Measurements from ENCODE around the gene FREM2.

Gene FREM2

GRCh38 chr13:38687246-38688229 is 661 bp downstream of the FREM2 start:
- DNase-seq (ENCODE audit: low read depth) = no peak

GRCh38 chr13:38688674-38689073 is 1.8 kb downstream of the FREM2 start:
- DNase-seq (ENCODE audit: low read depth) = no peak

DNA sequence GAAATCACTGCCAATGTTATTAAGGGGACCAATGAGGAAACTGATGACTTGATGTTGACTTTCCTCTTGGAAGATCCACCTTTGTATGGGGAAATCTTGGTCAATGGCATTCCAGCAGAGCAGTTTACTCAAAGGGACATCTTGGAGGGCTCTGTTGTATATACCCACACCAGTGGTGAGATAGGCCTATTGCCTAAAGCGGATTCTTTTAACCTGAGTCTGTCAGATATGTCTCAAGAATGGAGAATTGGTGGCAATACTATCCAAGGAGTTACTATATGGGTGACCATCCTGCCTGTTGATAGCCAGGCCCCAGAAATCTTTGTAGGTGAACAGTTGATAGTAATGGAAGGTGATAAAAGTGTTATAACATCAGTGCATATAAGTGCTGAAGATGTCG is 3.4 kb downstream of the FREM2 start:
- no peak for DNase-seq (ENCODE audit: low read depth)

DNA sequence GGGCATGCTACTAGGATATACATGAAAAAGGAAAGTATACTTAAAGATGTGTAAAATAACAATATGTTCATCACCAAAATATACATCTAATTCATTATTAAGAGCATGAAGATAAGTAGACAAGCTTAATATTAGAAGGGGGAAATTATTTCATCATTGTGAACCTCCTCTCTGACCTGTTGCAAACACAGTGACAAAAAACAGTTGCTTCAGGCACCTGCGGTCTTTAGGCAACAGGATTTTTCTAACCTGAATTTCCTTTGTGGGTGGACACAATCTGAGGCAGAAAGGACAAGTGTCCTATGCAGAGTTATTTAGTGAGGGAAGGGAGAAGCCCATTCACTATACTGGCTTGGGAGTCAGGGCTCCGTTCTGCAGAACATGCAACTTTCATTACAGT is 6.3 kb downstream of the FREM2 start:
- no peak for DNase-seq (ENCODE audit: low read depth)

- no peak for DNase-seq (ENCODE audit: low read depth)
Measured at GRCh38 chr13:38693641-38694040, 6.8 kb downstream of the FREM2 start.

- no peak for DNase-seq (ENCODE audit: low read depth)
Measured at GRCh38 chr13:38697197-38697596, 10.3 kb downstream of the FREM2 start.

GRCh38 chr13:38697628-38698333 is 10.9 kb downstream of the FREM2 start:
- no peak for DNase-seq (ENCODE audit: low read depth)

DNA sequence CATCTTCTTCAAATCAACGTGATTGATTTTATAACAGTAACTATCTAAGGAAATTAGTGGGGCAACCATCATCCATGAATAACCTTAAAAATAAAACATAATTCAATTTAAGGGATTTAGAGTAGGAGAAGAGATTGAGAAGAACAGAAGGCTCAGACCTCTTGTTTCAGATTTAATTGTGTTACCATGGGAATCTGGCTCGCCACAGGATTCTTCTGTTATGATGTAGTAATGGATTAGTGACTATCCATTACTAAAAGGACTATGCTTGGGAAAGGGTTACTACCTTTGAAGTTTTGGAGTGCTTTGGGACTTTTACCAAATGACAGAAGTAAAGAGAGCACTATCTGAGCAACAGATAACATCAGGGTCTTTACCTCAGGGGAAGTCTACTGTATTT is 13.2 kb downstream of the FREM2 start:
- DNase-seq (ENCODE audit: low read depth) = no peak

- DNase-seq (ENCODE audit: low read depth) = no peak
Measured at GRCh38 chr13:38702669-38703068, 15.8 kb downstream of the FREM2 start.

DNA sequence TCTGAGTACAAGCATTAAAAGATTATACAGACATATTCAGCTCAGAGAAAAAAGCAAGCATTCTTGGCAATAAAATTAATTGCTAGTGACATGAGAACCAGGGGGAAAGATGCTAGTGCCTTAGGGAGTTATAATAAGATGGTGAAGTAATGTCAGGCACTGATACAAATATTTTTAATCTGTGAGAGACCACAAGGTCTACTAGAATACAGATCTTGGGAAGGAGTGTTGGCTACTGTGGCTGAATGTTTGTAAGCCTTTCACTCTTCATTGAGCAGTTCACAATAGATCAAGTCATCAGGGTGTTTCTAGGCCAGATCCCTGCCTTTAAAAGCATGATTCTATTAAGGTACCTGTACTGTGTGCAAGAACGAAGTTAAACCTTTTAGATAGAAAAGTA is 16.4 kb downstream of the FREM2 start:
- DNase-seq (ENCODE audit: low read depth) = no peak

- DNase-seq (ENCODE audit: low read depth) = no peak
Measured at GRCh38 chr13:38705365-38705764, 18.5 kb downstream of the FREM2 start.

DNA sequence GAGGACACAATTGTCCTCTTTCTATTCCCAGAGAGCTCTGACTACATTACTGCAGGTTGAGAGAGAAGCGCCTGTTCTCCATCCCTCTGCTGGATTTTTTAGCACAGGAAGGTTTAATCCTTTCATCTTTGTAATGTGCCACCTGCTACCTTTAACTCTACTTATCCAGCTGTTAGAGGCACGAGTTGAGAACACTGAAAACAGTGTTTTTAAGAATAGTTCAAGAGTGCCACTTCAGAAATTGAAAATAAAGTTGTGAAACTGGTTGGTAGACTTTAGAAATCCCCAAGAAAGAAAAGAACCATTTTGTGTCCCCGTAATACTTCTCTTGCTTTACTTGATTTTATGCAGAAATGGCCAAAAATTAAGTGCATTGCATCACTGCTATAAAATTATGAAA is 20.6 kb downstream of the FREM2 start:
- no peak for DNase-seq (ENCODE audit: low read depth)

DNA sequence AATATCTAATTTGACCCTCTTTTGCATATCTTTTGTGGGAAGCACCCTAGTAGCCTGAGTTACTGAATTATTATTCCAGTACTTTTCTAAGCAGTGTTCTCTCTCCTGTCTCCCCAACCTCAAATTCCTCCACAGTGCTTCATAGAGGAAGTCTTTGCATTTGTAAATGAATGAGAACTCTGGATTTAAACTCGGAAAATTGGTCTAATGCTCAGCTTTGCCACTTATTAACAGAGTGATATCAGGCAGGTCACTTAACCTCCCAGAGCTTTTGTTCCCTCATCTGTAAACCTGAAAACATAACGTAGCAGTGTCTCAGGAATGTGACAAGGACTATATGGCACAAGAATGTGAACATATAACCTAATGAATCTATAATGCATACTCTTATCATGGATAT is 26.2 kb downstream of the FREM2 start:
- DNase-seq (ENCODE audit: low read depth) = no peak

GRCh38 chr13:38718374-38718773 is 31.5 kb downstream of the FREM2 start:
- no peak for DNase-seq (ENCODE audit: low read depth)

DNA sequence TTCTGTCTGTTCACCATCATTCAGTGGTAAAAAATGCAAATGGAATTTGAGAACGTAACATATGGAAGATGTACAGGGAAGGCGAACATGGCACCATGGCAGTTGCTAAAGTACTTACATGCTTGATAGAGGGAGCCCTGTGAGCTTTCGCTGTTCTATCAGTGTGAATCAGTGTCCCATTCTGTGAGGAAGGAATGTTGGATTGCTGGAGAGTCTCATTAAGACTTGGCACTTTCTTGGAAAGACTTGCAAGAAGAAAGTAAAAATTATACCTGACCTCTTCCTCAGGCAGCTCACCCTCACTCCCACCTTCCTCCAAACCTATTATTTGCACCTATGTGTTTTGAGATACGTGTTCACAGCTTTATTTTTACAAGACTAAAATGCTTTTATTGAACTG is 43.5 kb downstream of the FREM2 start:
- DNase-seq (ENCODE audit: low read depth) = no peak

GRCh38 chr13:38733146-38733545 is 46.3 kb downstream of the FREM2 start:
- DNase-seq (ENCODE audit: low read depth) = no peak

DNA sequence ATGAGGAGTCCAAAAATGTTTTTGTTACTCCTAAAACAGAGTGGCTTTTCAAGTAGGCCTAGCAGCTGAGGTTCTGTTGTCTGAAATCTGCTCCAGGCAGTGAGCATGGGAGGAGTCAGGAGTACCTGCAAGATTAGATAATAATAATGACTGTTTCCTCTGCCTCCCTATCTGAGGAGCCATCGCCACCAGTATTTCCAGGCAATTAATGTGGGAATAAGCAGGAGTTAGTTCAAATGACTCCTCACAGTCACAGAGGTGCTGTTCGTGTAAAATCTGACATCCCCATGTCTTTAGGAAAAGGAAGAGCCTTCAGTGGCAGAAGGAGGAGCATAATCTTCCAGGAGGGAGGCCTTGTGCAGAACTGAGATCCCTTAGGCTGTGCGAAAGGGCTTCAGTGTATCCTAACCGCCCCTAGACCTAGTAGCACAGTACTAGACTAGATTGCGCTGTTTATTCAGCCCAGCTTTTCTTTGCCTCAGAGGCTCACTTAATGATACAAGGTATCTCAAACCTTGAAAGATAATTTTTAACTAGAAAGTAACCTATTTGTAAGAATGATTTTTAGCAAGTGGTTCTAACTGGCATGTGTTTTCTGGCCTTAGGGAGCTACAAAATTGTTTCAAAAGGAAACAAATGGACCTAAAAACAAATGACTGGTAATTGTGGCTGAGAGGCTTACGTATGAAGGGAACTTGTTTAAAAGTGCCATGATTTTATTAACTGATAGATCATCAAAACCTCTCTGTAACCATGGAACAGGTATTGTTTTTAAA is 49.0 kb downstream of the FREM2 start:
- no peak for DNase-seq (ENCODE audit: low read depth)

DNA sequence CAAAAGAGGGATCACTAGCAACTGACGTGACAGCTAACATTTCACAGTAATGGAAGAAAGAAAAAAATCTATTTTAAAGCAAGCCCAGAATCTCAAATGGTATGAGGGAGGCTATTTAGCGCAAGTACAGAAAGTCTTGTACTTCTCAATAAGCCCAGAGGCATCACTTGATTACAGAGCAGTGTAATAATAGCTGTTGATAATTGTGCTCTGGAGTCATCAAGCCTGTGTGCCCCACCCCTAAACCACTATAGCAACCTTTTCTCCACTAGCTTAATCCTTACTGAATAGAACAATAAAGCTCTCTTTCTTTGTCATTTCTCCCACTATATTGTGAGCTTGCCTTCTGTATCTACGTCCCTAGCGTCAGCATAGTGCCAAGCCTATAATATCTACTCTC is 56.6 kb downstream of the FREM2 start:
- DNase-seq (ENCODE audit: low read depth) = no peak

DNA sequence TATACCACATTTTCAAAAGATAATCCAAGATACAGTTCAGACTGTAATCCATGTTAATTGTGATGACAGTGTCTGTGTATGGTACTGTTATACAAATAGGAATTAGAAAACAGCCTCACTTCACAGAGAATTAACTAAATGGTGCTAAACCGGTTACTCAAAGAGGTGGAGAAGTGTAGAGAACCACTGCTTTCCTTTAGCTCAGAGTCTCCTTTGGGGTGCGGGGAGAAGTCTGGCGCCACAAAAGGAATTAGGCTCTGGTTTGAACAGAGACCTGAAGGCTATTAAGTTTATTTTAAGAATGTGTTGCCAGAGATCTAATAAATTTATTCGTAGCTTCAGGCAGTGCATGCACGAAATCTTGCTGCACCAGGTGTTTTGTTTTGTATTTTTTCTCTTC is 65.8 kb downstream of the FREM2 start:
- DNase-seq (ENCODE audit: low read depth) = no peak

DNA sequence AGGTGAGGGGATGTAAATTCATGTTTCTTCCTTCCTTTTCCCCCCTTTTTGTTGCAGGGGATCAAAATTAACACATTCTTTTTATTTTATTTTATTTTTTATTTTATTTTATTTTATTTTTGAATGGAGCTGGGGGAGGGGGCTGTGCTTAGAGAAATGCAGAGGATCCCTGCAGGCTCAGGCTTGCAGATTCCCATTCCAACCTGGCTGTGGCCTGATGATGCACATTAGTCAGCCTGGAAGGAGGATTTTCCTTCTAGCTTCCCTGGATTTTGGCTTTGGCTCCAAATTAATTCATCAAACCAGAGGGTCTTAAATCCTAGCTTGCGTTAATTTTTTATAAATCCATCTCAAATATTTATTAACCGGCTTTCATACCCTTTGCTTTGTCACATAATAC is 67.0 kb downstream of the FREM2 start:
- no peak for DNase-seq (ENCODE audit: low read depth)

DNA sequence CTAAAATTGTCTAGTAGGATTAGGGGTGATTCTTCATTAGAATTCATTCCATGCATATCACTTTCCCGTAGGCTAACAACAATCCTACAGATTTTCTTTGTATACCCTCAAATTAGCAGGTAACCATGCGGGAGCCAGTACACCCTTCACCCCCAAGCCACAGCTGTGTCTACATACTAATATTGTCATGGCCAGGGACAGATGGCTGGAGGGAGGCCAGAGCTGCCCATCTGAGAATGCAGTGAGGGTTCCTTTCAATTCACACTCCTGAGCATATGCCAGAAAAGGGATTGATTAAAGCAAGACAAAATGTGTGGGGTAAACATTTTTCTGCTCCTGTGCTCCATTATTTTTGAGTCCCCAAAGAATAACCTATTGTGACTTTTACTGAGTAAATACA is 68.9 kb downstream of the FREM2 start:
- no peak for DNase-seq (ENCODE audit: low read depth)

DNA sequence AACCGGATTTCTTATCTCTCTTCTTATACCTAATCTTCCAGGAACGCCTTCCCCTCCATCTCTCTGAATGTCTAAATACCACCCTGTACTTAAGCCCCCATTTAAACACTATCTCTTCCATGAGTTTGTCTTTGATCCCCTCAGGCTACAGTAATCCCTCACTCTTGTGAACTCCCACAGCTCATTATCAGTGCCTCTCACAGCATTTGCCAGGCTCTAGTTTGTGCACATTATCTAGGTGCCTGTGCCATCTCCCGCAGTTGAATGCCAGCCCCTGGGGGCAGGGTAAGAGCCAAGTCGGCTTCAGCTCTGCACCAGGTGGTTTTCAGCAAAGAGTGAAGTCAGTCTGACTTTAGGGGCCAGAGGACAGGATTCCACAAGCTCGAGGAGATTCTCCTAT is 71.4 kb downstream of the FREM2 start:
- DNase-seq (ENCODE audit: low read depth) = no peak

- DNase-seq (ENCODE audit: low read depth) = no peak
Measured at GRCh38 chr13:38759390-38759789, 72.5 kb downstream of the FREM2 start.
